ENCODE measurements around the gene PDLIM7. TPM values are rescaled to one million over a fixed set of nuclear protein-coding genes. Genes with fewer than 3 reads are reported as not detected.

Gene PDLIM7
- total RNA-seq, 2 experiments from 2014 or later: 38.8 to 58.0 TPM

GRCh38 chr5:177470759-177471536, 26.5 kb downstream of the PDLIM7 start:
- H4K20me1 ChIP-seq (ENCODE audit: insufficient read depth, low read length): no peaks in the 10 kb centered on the region
- intact Hi-C loops (cut with micrococcal nuclease; ENCODE audit: unreplicated experiment): no loop called here
- CTCF ChIA-PET (ENCODE audit: unreplicated experiment): no interaction called here
- no peak for DNase-seq (ENCODE audit: low spot score)
- peaks cover 10% of the 10 kb centered on the region for H3K4me1 ChIP-seq (ENCODE audit: insufficient read depth, low read length, poor library complexity, severe bottlenecking)
- POLR2A ChIA-PET: interaction anchor here (0.6 kb wide), 2 partner anchors 298 to 347 kb away, joined by 3 to 5 read pairs; no protein-coding TSS in a partner anchor
- TF ChIP-seq CTCF (conservative IDR thresholded peaks at IDR 0.05; ENCODE audit: low read length): no peak
- TF ChIP-seq EZH2phosphoT487 (IDR thresholded peaks at IDR 0.05; ENCODE audit: borderline replicate concordance, low read depth, low read length): no peak
- no peaks in the 10 kb centered on the region for H3K36me3 ChIP-seq (ENCODE audit: insufficient read depth, low read length)
- H3K9me2 ChIP-seq (ENCODE audit: insufficient read depth, low read length): no peaks in the 10 kb centered on the region
- H2AFZ ChIP-seq (ENCODE audit: low read length): no peak overlapping the region
- H3K4me3 ChIP-seq (ENCODE audit: low read depth, low read length, poor library complexity, severe bottlenecking): no peak overlapping the region
- no peak overlapping the region for H3K4me2 ChIP-seq (ENCODE audit: low read length)
- no TSS peak for BruUV-seq (replicated peaks)
- H3K27ac ChIP-seq (ENCODE audit: low read depth, low read length, poor library complexity, severe bottlenecking): no peak overlapping the region
- H3K79me2 ChIP-seq (ENCODE audit: insufficient read depth, low read depth, low read length): no peaks in the 10 kb centered on the region
- no peaks in the 10 kb centered on the region for H3K9me3 ChIP-seq (ENCODE audit: low read length)

DNA sequence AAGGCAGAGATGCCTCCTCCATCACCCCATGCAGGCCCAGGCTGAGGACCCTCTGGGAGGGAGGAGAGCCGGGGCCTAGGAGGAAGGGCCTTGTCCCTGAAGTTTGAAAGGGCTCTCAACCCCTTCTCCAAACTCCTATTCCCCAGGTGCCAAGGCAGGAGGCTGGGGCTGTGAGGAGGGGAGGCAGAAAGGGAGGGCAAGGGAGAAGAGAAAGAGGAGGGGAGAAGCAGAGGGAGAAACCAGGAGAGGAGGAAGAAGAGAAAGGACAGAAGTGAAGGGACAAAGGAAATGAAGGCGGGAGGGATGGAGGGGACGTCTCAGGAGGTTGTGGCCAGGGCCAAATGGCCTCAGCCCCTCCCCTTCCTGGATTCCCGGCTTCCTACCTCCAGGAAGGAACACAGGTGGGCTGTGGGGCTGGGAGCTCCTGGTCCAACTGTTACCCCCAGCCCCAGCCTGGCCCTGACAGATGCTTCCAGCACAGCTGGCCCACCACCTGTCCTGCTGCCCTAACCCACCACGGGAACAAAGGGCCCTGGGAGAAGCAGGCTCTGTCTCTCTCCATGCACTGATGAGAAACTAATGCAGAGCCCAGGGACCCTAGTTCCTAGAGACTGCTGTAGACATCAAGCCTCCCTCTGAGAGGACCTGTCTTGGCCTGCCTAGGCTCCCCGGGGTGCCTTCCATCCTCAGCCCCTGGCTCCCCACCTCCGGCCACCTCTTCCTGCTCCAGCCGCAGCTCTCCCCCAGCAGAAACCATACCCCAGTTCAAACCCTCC, 27.5 kb downstream of the PDLIM7 start:
- H3K27ac ChIP-seq (ENCODE audit: low read depth, low read length, poor library complexity, severe bottlenecking): no peak overlapping the region
- peaks cover 10% of the 10 kb centered on the region for H3K4me1 ChIP-seq (ENCODE audit: insufficient read depth, low read length, poor library complexity, severe bottlenecking)
- H3K36me3 ChIP-seq (ENCODE audit: insufficient read depth, low read length): no peaks in the 10 kb centered on the region
- H2AFZ ChIP-seq (ENCODE audit: low read length): no peak overlapping the region
- intact Hi-C loops (cut with micrococcal nuclease; ENCODE audit: unreplicated experiment): no loop called here
- H3K4me2 ChIP-seq (ENCODE audit: low read length): no peak overlapping the region
- no peaks in the 10 kb centered on the region for H3K9me2 ChIP-seq (ENCODE audit: insufficient read depth, low read length)
- CTCF ChIA-PET (ENCODE audit: unreplicated experiment): no interaction called here
- TF ChIP-seq CTCF (conservative IDR thresholded peaks at IDR 0.05; ENCODE audit: low read length) (no peak), EZH2phosphoT487 (IDR thresholded peaks at IDR 0.05; ENCODE audit: borderline replicate concordance, low read depth, low read length) (no peak)
- no peaks in the 10 kb centered on the region for H3K79me2 ChIP-seq (ENCODE audit: insufficient read depth, low read depth, low read length)
- no TSS peak for BruUV-seq (replicated peaks)
- no peaks in the 10 kb centered on the region for H4K20me1 ChIP-seq (ENCODE audit: insufficient read depth, low read length)
- POLR2A ChIA-PET: interaction anchor here (1.4 kb wide), 1 partner anchor 15 kb away, joined by 3 read pairs; no protein-coding TSS in a partner anchor
- H3K4me3 ChIP-seq (ENCODE audit: low read depth, low read length, poor library complexity, severe bottlenecking): no peak overlapping the region
- DNase-seq (ENCODE audit: low spot score): no peak
- H3K9me3 ChIP-seq (ENCODE audit: low read length): no peaks in the 10 kb centered on the region

Data from OCI-LY7 (cell line).